IPS-18c (cell line): ENCODE data around the gene SESTD1.
"Not testable (repeated sequence)": the region's sequence is repeated elsewhere in the genome, so short reads cannot be mapped to it uniquely, and the experiment has no call there.

Experiments
- H3K4me3 ChIP-seq: 2 replicates; pipeline ENCODE4 v1.7.0; 2013; ENCODE audit warnings: low read depth, mild to moderate bottlenecking, low read length, moderate library complexity; ENCODE audit not compliant: insufficient read depth
- H3K9me3 ChIP-seq: one replicate; pipeline ENCODE4 v1.6.1; 2013; ENCODE audit warnings: mild to moderate bottlenecking, low read length, moderate library complexity; ENCODE audit not compliant: control insufficient read depth, insufficient read depth

SESTD1 gene

GRCh38 chr2:179250095-179250494 is 14.5 kb downstream of the SESTD1 start:
- no peaks in the 10 kb centered on the region for H3K9me3 ChIP-seq
- no peak overlapping the region for H3K4me3 ChIP-seq

- Histone ChIP-seq H3K4me3 (no peak overlapping the region), H3K9me3 (no peaks in the 10 kb centered on the region)
Observed at GRCh38 chr2:179248024-179248348, 16.6 kb downstream of the SESTD1 start.

GRCh38 chr2:179247318-179248023 is 17.2 kb downstream of the SESTD1 start:
- H3K9me3 ChIP-seq = no peaks in the 10 kb centered on the region
- H3K4me3 ChIP-seq = no peak overlapping the region

GRCh38 chr2:179245843-179246242 is 18.8 kb downstream of the SESTD1 start:
- not testable (repeated sequence) for H3K9me3 ChIP-seq, H3K4me3 ChIP-seq

GRCh38 chr2:179243046-179243445 is 21.6 kb downstream of the SESTD1 start:
- Histone ChIP-seq H3K9me3 (no peaks in the 10 kb centered on the region), H3K4me3 (no peak overlapping the region)

- Histone ChIP-seq H3K9me3 (no peaks in the 10 kb centered on the region), H3K4me3 (no peak overlapping the region)
Observed at GRCh38 chr2:179240481-179241451, 23.9 kb downstream of the SESTD1 start.

GRCh38 chr2:179239838-179240237 is 24.8 kb downstream of the SESTD1 start:
- no peak overlapping the region for H3K4me3 ChIP-seq
- no peaks in the 10 kb centered on the region for H3K9me3 ChIP-seq

- H3K9me3 ChIP-seq = no peaks in the 10 kb centered on the region
- no peak overlapping the region for H3K4me3 ChIP-seq
Observed at GRCh38 chr2:179239195-179239594, 25.4 kb downstream of the SESTD1 start.

GRCh38 chr2:179238027-179238426 is 26.6 kb downstream of the SESTD1 start:
- H3K4me3 ChIP-seq = no peak overlapping the region
- no peaks in the 10 kb centered on the region for H3K9me3 ChIP-seq

- H3K4me3 ChIP-seq = no peak overlapping the region
- H3K9me3 ChIP-seq = no peaks in the 10 kb centered on the region
Observed at GRCh38 chr2:179237209-179237946, 27.3 kb downstream of the SESTD1 start.

GRCh38 chr2:179235463-179236108 is 29.0 kb downstream of the SESTD1 start:
- no peaks in the 10 kb centered on the region for H3K9me3 ChIP-seq

GRCh38 chr2:179234658-179235240 is 29.9 kb downstream of the SESTD1 start:
- Histone ChIP-seq H3K9me3 (no peaks in the 10 kb centered on the region), H3K4me3 (no peak overlapping the region)

More at GRCh38 chr2:179235463-179236108, 29.0 kb downstream of the SESTD1 start:
- no peak overlapping the region for H3K4me3 ChIP-seq

GRCh38 chr2:179233626-179234430 is 30.8 kb downstream of the SESTD1 start:
- H3K4me3 ChIP-seq = no peak overlapping the region

GRCh38 chr2:179233083-179233490 is 31.5 kb downstream of the SESTD1 start:
- no peaks in the 10 kb centered on the region for H3K9me3 ChIP-seq
- H3K4me3 ChIP-seq = no peak overlapping the region

More at GRCh38 chr2:179233626-179234430, 30.8 kb downstream of the SESTD1 start:
- no peaks in the 10 kb centered on the region for H3K9me3 ChIP-seq

- Histone ChIP-seq H3K9me3 (no peaks in the 10 kb centered on the region), H3K4me3 (no peak overlapping the region)
Observed at GRCh38 chr2:179226961-179227259, 37.7 kb downstream of the SESTD1 start.

- Histone ChIP-seq H3K9me3 (no peaks in the 10 kb centered on the region), H3K4me3 (no peak overlapping the region)
Observed at GRCh38 chr2:179226203-179226960, 38.2 kb downstream of the SESTD1 start.
